ENCODE measurements around the gene PITPNC1. TPM values are rescaled to one million over a fixed set of nuclear protein-coding genes. Genes with fewer than 3 reads are reported as not detected.

Gene PITPNC1
- total RNA-seq, 1 donor from 2014 or later: 23.7 TPM

- Histone ChIP-seq H3K4me3 (no peak overlapping the region), H3K27ac (no peak overlapping the region), H3K36me3 (no peaks in the 10 kb centered on the region), H3K4me1 (peaks cover 35% of the 10 kb centered on the region), H3K27me3 (ENCODE audit: low read depth) (no peaks in the 10 kb centered on the region), H3K9me3 (no peaks in the 10 kb centered on the region)
- no peak for DNase-seq
- TF ChIP-seq, protein P1, sequence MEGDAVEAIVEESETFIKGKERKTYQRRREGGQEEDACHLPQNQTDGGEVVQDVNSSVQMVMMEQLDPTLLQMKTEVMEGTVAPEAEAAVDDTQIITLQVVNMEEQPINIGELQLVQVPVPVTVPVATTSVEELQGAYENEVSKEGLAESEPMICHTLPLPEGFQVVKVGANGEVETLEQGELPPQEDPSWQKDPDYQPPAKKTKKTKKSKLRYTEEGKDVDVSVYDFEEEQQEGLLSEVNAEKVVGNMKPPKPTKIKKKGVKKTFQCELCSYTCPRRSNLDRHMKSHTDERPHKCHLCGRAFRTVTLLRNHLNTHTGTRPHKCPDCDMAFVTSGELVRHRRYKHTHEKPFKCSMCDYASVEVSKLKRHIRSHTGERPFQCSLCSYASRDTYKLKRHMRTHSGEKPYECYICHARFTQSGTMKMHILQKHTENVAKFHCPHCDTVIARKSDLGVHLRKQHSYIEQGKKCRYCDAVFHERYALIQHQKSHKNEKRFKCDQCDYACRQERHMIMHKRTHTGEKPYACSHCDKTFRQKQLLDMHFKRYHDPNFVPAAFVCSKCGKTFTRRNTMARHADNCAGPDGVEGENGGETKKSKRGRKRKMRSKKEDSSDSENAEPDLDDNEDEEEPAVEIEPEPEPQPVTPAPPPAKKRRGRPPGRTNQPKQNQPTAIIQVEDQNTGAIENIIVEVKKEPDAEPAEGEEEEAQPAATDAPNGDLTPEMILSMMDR (IDR thresholded peaks at IDR 0.05): no peak
- no peak for ATAC-seq
- intact Hi-C loops (cut with DNase I): no loop called here
Measured at GRCh38 chr17:67548693-67549092, 171.6 kb downstream of the PITPNC1 start.

- H3K36me3 ChIP-seq: no peaks in the 10 kb centered on the region
- intact Hi-C loops (cut with DNase I): no loop called here
- no peak overlapping the region for H3K27ac ChIP-seq
- no peak overlapping the region for H3K4me3 ChIP-seq
- H3K9me3 ChIP-seq: no peaks in the 10 kb centered on the region
- H3K4me1 ChIP-seq: peaks cover 35% of the 10 kb centered on the region
- ATAC-seq (peak in 1 of 2 donors; percentile 19), DNase-seq (no peak)
- no peaks in the 10 kb centered on the region for H3K27me3 ChIP-seq (ENCODE audit: low read depth)
- TF ChIP-seq, protein P1 (IDR thresholded peaks at IDR 0.05): no peak
Measured at GRCh38 chr17:67549820-67550219, 172.7 kb downstream of the PITPNC1 start.

GRCh38 chr17:67554634-67555033, 177.6 kb downstream of the PITPNC1 start:
- H3K4me1 ChIP-seq: peaks cover 8% of the 10 kb centered on the region
- no peaks in the 10 kb centered on the region for H3K27me3 ChIP-seq (ENCODE audit: low read depth)
- no peaks in the 10 kb centered on the region for H3K36me3 ChIP-seq
- H3K9me3 ChIP-seq: no peaks in the 10 kb centered on the region
- TF ChIP-seq, protein P1 (IDR thresholded peaks at IDR 0.05): no peak
- DNase-seq (no peak), ATAC-seq (no peak)
- H3K4me3 ChIP-seq: no peak overlapping the region
- intact Hi-C loops (cut with DNase I): no loop called here
- H3K27ac ChIP-seq: no peak overlapping the region

- Histone ChIP-seq H3K9me3 (no peaks in the 10 kb centered on the region), H3K36me3 (no peaks in the 10 kb centered on the region), H3K4me1 (no peaks in the 10 kb centered on the region), H3K27me3 (ENCODE audit: low read depth) (no peaks in the 10 kb centered on the region), H3K4me3 (no peak overlapping the region), H3K27ac (no peak overlapping the region)
- TF ChIP-seq, protein P1 (IDR thresholded peaks at IDR 0.05): no peak
- DNase-seq (no peak), ATAC-seq (no peak)
- intact Hi-C loops (cut with DNase I): no loop called here
Measured at GRCh38 chr17:67555855-67556254, 178.8 kb downstream of the PITPNC1 start.

- no peak for DNase-seq
- no peaks in the 10 kb centered on the region for H3K4me1 ChIP-seq
- no peaks in the 10 kb centered on the region for H3K27me3 ChIP-seq (ENCODE audit: low read depth)
- no peak overlapping the region for H3K27ac ChIP-seq
- H3K9me3 ChIP-seq: no peaks in the 10 kb centered on the region
- TF ChIP-seq, protein P1 (IDR thresholded peaks at IDR 0.05): no peak
- intact Hi-C loops (cut with DNase I): no loop called here
- H3K4me3 ChIP-seq: no peak overlapping the region
- no peaks in the 10 kb centered on the region for H3K36me3 ChIP-seq
- no peak for ATAC-seq
Measured at GRCh38 chr17:67557052-67557845, 180.2 kb downstream of the PITPNC1 start.
